Left renal cortex interstitium (tissue), 4 donors: ENCODE measurements around the gene PTPRK. TPM values are rescaled to one million over a fixed set of nuclear protein-coding genes. Genes with fewer than 3 reads are reported as not detected.

ENCODE experiments used
- DNase-seq, 4 donors: peaks; one replicate each; pipeline ENCODE4 v3.0.0-alpha.2; 2013; ENCODE audit warnings: low read depth in 4 of 4, low spot score in 2 of 4, missing footprints in 1 of 4
- polyA plus RNA-seq, 4 donors: library from polyadenylated mRNA; unstranded; fragments of 120-200 nt; gene quantifications; one replicate each; pipeline ENCODE4 v1.2.1, GENCODE V29; 2013; ENCODE audit not compliant: insufficient read length in 4 of 4

PTPRK gene
- polyA plus RNA-seq, 4 donors = 47.6 to 56.0 (median 49.7) TPM

GRCh38 chr6:128307671-128308070 lies 212.7 kb downstream of the PTPRK start:
- DNase-seq = no peak

- no peak for DNase-seq
These were observed 214.4 kb downstream of the PTPRK start for GRCh38 chr6:128305976-128306375.

GRCh38 chr6:128305228-128305627 lies 215.2 kb downstream of the PTPRK start:
- DNase-seq = no peak

DNA sequence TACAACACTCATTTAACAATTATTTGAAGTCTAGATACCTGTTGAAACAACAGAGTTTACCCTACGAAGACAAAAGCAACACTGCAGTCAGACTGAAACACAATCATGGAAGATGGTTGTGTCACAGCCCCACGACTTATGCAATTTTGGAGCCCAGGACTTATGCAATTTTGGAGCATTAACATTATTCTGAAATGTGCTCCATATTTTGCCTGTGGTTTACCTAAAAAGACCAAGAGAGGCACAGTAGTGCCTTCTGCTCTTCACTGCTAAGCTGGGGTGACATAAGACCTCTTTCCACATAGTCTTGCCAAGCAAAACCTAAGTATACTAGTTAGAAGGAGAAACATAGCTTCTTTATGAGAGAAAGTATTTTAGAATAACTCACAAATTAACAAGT lies 216.5 kb downstream of the PTPRK start:
- DNase-seq = no peak

DNA sequence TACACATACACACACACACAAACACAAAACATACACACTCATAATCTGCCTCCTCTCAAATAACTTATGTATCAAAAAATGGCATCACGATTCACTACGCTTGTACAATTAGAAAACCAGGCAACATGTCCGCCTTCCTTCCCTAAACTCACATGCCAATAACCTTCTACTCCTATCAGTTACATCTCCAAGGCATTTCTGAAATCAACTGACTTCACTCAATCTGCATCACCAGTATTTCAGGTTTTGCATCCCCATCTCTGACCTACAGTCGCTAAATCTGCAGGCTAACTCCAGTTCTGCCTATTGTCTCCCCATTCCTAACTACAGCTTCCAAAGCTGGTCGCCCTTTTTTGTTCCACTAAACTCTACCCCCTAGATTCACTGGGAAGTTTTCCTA lies 217.5 kb downstream of the PTPRK start:
- no peak for DNase-seq

DNA sequence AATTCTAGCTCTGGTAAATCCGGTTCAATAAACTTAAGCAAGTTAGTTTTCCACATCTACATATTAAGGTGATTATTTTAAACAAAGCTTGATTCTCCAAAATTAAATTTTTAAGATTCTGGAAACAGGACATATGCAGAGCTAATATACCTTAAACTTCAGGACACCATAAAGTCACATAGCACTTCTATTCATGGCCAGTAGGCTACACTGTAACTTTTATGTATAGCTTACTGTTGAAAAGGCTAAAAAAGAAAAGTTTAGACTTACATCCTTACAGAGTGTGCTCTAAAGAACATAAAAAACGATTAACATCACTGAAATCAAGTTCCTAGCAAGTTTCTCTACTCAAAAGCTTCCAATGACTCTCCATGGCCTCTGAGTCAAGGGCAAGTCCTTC lies 224.7 kb downstream of the PTPRK start:
- no peak for DNase-seq

DNA sequence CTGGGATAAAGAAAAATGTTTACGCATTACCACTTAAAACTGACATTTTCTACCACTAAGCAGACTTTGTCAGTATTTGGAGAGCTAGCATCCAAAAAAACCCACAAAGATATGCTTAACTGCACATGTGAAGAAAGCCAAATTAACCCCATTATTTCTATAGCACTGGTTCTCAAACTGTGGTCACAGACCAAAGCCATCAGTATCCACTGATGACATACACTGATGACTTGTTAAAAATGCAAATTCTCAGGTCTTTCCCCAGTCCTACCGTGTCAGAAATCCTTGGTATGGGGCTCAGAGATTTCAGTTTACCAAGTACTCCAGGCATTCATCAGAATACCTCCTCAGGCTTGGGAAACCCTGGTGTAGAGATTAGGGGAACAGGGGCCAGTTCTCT lies 230.2 kb downstream of the PTPRK start:
- DNase-seq = no peak

- no peak for DNase-seq
These were observed 236.3 kb downstream of the PTPRK start for GRCh38 chr6:128284128-128284527.

- no peak for DNase-seq
These were observed 237.4 kb downstream of the PTPRK start for GRCh38 chr6:128282961-128283360.

GRCh38 chr6:128280960-128281359 lies 239.4 kb downstream of the PTPRK start:
- DNase-seq = no peak

DNA sequence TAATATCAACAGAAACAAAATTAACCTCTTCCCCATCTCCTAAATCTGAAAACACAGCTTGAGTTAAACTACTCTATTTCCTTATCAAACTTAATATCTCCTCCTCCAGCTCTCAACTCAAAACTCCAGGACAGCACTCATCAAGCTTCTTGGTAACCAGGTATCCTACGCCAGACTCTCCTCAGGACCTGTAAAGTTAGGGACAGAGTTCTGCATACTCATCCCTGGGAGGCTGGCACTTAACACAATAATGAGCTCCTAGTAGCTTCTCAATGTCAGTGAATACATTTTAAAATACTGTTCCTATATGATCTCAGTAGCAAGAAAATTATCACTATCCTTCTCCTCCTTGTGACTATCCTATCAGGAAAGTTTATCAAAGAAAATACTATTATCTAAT lies 240.3 kb downstream of the PTPRK start:
- DNase-seq = no peak

- DNase-seq = no peak
These were observed 241.6 kb downstream of the PTPRK start for GRCh38 chr6:128278836-128279235.

DNA sequence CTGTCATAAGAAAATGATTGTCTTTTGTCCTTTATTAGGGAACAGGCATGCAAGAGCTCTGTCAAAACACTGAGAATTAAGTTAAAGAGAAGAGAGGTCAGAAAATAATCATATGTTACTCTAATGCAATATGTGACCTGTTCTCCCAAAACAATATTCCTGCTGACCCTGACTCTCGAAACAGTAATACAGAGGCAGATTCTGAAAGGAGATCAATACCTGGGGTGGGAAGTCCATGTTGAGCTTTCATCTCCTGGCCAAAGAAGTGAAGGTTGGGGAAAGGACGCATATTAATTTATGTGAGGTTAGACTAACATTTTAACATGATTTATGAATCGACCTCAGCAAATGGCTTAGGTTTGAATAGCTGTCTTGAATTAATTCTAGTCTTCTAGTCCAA lies 243.0 kb downstream of the PTPRK start:
- no peak for DNase-seq

- DNase-seq = no peak
These were observed 244.1 kb downstream of the PTPRK start for GRCh38 chr6:128276311-128276710.

GRCh38 chr6:128275681-128276080 lies 244.7 kb downstream of the PTPRK start:
- DNase-seq = no peak

- DNase-seq = no peak
These were observed 245.4 kb downstream of the PTPRK start for GRCh38 chr6:128275030-128275429.

DNA sequence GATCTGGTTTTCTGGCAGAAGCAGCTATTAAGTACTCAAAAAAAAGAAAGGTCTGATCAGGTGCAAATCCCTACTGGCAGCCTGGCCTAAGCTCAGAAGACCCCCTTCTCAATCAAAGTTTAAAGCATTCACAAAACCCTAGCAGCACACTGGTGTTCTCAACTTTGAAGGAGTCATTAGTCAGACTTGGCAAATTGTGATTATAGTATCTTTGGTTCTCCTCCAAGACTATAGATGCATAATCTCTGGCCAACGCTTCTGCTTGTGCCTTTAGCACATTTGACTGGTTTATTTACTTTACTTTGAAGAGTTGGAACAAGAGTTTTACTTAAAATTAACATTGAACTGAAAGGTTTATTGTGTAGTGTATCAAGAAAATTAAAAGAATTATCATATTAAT lies 248.9 kb downstream of the PTPRK start:
- no peak for DNase-seq

GRCh38 chr6:128271011-128271410 lies 249.4 kb downstream of the PTPRK start:
- no peak for DNase-seq

GRCh38 chr6:128266946-128267345 lies 253.5 kb downstream of the PTPRK start:
- no peak for DNase-seq

DNA sequence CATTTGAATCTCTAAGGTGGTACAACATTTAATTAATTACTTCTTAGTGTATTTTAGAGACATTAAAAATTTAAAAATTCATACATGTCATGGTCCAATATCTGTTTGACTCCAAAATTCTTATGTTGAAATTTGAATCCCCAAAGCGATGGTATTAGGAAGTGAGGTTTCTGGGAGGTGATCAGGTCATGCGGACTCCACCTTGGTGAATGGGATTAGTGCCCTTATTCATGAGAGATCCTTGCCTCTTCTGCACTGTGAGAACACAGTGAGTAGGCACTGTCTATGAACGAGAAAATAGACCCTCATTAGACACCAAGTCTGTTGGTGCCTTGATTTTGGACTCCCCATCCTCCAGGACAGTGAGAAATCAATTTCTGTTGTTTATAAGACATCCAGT lies 254.7 kb downstream of the PTPRK start:
- no peak for DNase-seq

- no peak for DNase-seq
These were observed 260.4 kb downstream of the PTPRK start for GRCh38 chr6:128259730-128260685.

- DNase-seq = no peak
These were observed 261.2 kb downstream of the PTPRK start for GRCh38 chr6:128259029-128259724.
